Measurements from ENCODE around the gene FSTL4.
"Not testable (repeated sequence)": the region's sequence is repeated elsewhere in the genome, so short reads cannot be mapped to it uniquely, and the experiment has no call there.

The FSTL4 gene

DNA sequence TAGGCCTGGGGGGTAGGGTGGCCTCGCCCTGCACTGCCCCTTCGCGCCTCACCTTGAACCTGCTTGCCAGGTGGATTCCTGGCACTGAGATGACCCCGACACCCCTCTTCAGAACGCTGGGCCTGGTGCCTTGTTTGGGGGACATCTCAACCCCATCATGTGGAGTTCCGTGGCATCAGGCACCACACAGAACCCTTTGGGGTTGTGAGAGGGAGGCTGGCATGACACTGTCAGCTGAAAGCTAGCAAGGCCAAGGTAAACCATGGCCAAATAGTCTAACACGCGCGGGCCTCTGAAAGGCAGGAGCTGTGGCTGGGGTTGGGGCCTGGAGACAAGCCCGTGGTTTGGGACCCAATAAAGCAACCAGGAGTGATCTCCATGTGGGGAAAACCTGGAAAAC lies 163.2 kb downstream of the FSTL4 start:
- Histone ChIP-seq H3F3A (ENCODE audit: insufficient read depth, low read length) (no peaks in the 10 kb centered on the region), H3K36me3 (ENCODE audit: insufficient read depth, low read length) (no peaks in the 10 kb centered on the region), H2AFZ (ENCODE audit: low read length) (no peak overlapping the region), H3K27ac (ENCODE audit: low read depth, low read length, poor library complexity, severe bottlenecking) (no peak overlapping the region), H3K4me1 (ENCODE audit: insufficient read depth, low read length, severe bottlenecking) (no peaks in the 10 kb centered on the region), H3K9me3 (ENCODE audit: low read length) (no peaks in the 10 kb centered on the region), H3K9ac (ENCODE audit: low read length) (no peak overlapping the region), H3K4me2 (ENCODE audit: low read length) (no peak overlapping the region), H3K4me3 (ENCODE audit: low read depth, low read length, poor library complexity, severe bottlenecking) (no peak overlapping the region), H3K79me2 (ENCODE audit: insufficient read depth, low read length) (no peaks in the 10 kb centered on the region), H3K27me3 (ENCODE audit: insufficient read depth, low read length) (peaks cover 8% of the 10 kb centered on the region; the same call in 1 of the 2 replicates), H3K9me2 (ENCODE audit: low read depth, low read length) (no peaks in the 10 kb centered on the region), H4K20me1 (ENCODE audit: insufficient read depth, low read length) (no peaks in the 10 kb centered on the region)
- no peak for TF ChIP-seq EZH2 (IDR thresholded peaks at IDR 0.05; ENCODE audit: borderline replicate concordance, low read length)
- TF ChIP-seq, protein P1, sequence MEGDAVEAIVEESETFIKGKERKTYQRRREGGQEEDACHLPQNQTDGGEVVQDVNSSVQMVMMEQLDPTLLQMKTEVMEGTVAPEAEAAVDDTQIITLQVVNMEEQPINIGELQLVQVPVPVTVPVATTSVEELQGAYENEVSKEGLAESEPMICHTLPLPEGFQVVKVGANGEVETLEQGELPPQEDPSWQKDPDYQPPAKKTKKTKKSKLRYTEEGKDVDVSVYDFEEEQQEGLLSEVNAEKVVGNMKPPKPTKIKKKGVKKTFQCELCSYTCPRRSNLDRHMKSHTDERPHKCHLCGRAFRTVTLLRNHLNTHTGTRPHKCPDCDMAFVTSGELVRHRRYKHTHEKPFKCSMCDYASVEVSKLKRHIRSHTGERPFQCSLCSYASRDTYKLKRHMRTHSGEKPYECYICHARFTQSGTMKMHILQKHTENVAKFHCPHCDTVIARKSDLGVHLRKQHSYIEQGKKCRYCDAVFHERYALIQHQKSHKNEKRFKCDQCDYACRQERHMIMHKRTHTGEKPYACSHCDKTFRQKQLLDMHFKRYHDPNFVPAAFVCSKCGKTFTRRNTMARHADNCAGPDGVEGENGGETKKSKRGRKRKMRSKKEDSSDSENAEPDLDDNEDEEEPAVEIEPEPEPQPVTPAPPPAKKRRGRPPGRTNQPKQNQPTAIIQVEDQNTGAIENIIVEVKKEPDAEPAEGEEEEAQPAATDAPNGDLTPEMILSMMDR (IDR thresholded peaks at IDR 0.05; ENCODE audit: low read length) = no peak

DNA sequence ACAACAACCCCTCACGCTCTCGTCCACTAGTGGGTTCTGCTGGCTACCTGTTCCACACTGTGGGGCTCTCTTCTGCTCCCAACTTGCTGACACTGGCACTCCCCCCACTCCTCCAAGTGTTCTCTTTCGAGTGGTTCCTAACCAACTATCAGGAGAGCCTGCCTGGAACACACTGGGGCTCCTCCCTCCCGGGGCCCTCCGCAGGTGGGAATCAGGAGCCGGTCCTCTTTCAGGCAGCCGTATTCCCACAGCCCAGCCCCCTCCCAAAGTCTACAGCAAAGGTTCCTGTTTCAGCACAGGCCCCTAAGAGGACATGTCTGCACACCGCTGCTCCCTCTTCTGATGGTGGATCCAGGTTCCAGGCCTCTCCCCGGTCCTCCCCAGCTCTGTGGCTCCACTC lies 165.9 kb downstream of the FSTL4 start:
- H4K20me1 ChIP-seq (ENCODE audit: insufficient read depth, low read length) = no peaks in the 10 kb centered on the region
- no peak overlapping the region for H3K4me3 ChIP-seq (ENCODE audit: low read depth, low read length, poor library complexity, severe bottlenecking)
- H3K4me2 ChIP-seq (ENCODE audit: low read length) = no peak overlapping the region
- H2AFZ ChIP-seq (ENCODE audit: low read length) = no peak overlapping the region
- H3K27me3 ChIP-seq (ENCODE audit: insufficient read depth, low read length) = 0 out of 2 replicates have a peak, but pooled peaks cover 4% of the 10 kb centered on the region
- no peaks in the 10 kb centered on the region for H3K79me2 ChIP-seq (ENCODE audit: insufficient read depth, low read length)
- no peak overlapping the region for H3K9ac ChIP-seq (ENCODE audit: low read length)
- no peaks in the 10 kb centered on the region for H3K36me3 ChIP-seq (ENCODE audit: insufficient read depth, low read length)
- no peak overlapping the region for H3K27ac ChIP-seq (ENCODE audit: low read depth, low read length, poor library complexity, severe bottlenecking)
- no peaks in the 10 kb centered on the region for H3K9me2 ChIP-seq (ENCODE audit: low read depth, low read length)
- H3F3A ChIP-seq (ENCODE audit: insufficient read depth, low read length) = no peaks in the 10 kb centered on the region
- H3K4me1 ChIP-seq (ENCODE audit: insufficient read depth, low read length, severe bottlenecking) = no peaks in the 10 kb centered on the region
- no peak for TF ChIP-seq EZH2 (IDR thresholded peaks at IDR 0.05; ENCODE audit: borderline replicate concordance, low read length)
- TF ChIP-seq, protein P1 (IDR thresholded peaks at IDR 0.05; ENCODE audit: low read length) = no peak
- no peaks in the 10 kb centered on the region for H3K9me3 ChIP-seq (ENCODE audit: low read length)

DNA sequence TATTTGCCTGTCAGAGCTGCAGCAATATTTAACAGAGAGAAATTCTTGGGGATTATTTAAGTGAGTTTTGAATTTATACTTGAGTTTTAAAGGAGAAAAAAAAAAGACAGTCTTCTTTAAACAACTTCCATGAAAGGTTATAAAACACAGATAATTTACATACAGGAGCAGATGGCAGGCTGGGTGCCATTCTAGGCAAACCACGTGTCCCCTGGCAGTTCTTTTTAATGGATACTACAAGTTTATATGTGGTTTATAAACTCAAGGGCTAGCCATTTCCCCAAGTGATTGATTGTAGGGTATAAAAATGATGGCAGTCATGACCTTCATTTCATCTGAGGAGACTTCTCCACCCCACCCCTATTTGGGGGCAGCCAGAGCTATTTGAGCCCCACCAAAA lies 166.6 kb downstream of the FSTL4 start:
- H3K4me1 ChIP-seq (ENCODE audit: insufficient read depth, low read length, severe bottlenecking) = no peaks in the 10 kb centered on the region
- H3K9me2 ChIP-seq (ENCODE audit: low read depth, low read length) = no peaks in the 10 kb centered on the region
- H3K27me3 ChIP-seq (ENCODE audit: insufficient read depth, low read length) = 0 out of 2 replicates have a peak, but pooled peaks cover 4% of the 10 kb centered on the region
- H4K20me1 ChIP-seq (ENCODE audit: insufficient read depth, low read length) = no peaks in the 10 kb centered on the region
- no peak overlapping the region for H2AFZ ChIP-seq (ENCODE audit: low read length)
- TF ChIP-seq, protein P1 (IDR thresholded peaks at IDR 0.05; ENCODE audit: low read length) = no peak
- no peak for TF ChIP-seq EZH2 (IDR thresholded peaks at IDR 0.05; ENCODE audit: borderline replicate concordance, low read length)
- no peaks in the 10 kb centered on the region for H3K9me3 ChIP-seq (ENCODE audit: low read length)
- no peak overlapping the region for H3K4me3 ChIP-seq (ENCODE audit: low read depth, low read length, poor library complexity, severe bottlenecking)
- H3K9ac ChIP-seq (ENCODE audit: low read length) = no peak overlapping the region
- no peak overlapping the region for H3K27ac ChIP-seq (ENCODE audit: low read depth, low read length, poor library complexity, severe bottlenecking)
- H3K79me2 ChIP-seq (ENCODE audit: insufficient read depth, low read length) = no peaks in the 10 kb centered on the region
- H3F3A ChIP-seq (ENCODE audit: insufficient read depth, low read length) = no peaks in the 10 kb centered on the region
- no peaks in the 10 kb centered on the region for H3K36me3 ChIP-seq (ENCODE audit: insufficient read depth, low read length)
- no peak overlapping the region for H3K4me2 ChIP-seq (ENCODE audit: low read length)

DNA sequence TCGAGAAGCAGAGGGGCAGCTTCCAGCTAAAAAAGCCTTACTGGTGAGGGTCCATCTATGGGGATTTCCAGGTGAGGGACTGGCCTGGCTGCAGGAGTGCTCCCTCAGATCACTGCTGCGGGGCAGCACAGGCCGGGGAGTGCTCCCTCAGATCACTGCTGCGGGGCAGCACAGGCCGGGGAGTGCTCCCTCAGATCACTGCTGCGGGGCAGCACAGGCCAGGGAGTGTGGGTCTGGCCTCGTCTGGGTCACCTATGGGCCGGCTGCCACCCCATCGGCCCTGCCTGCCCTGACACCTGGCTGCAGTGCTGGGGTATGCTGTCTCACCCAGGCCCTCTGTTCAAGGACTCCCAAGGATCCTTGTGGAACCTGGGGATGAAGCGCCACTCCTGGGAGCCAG lies 167.1 kb downstream of the FSTL4 start:
- H3F3A ChIP-seq (ENCODE audit: insufficient read depth, low read length) = not testable (repeated sequence)

More for the DNA sequence above, 167.1 kb downstream of the FSTL4 start:
- not testable (repeated sequence) for H4K20me1 ChIP-seq (ENCODE audit: insufficient read depth, low read length); H3K9me3 ChIP-seq (ENCODE audit: low read length); H3K9ac ChIP-seq (ENCODE audit: low read length); H3K27me3 ChIP-seq (ENCODE audit: insufficient read depth, low read length); H3K27ac ChIP-seq (ENCODE audit: low read depth, low read length, poor library complexity, severe bottlenecking); H2AFZ ChIP-seq (ENCODE audit: low read length); H3K4me1 ChIP-seq (ENCODE audit: insufficient read depth, low read length, severe bottlenecking); H3K36me3 ChIP-seq (ENCODE audit: insufficient read depth, low read length); H3K9me2 ChIP-seq (ENCODE audit: low read depth, low read length); H3K4me2 ChIP-seq (ENCODE audit: low read length); H3K79me2 ChIP-seq (ENCODE audit: insufficient read depth, low read length); H3K4me3 ChIP-seq (ENCODE audit: low read depth, low read length, poor library complexity, severe bottlenecking)
